SU-DHL-6 (cell line): ENCODE data around the gene SMIM5.

Experiments
- CTCF ChIP-seq: fragments of 200-600 bp; sonication (generic); IDR thresholded peaks from one replicate; pipeline ENCODE4 v1.5.1; 2017; ENCODE audit warnings: antibody characterized with exemption, mild to moderate bottlenecking, low read length, moderate library complexity; ENCODE audit not compliant: insufficient read depth, poor library complexity, severe bottlenecking
- EZH2phosphoT487 ChIP-seq: fragments of 200-600 bp; sonication (generic), shearing (Covaris generic); conservative IDR thresholded peaks from 2 replicates; pipeline ENCODE4 v1.6.1; 2018; ENCODE audit warnings: mild to moderate bottlenecking, antibody characterized with exemption, low read length, moderate library complexity, mixed read lengths

DNA sequence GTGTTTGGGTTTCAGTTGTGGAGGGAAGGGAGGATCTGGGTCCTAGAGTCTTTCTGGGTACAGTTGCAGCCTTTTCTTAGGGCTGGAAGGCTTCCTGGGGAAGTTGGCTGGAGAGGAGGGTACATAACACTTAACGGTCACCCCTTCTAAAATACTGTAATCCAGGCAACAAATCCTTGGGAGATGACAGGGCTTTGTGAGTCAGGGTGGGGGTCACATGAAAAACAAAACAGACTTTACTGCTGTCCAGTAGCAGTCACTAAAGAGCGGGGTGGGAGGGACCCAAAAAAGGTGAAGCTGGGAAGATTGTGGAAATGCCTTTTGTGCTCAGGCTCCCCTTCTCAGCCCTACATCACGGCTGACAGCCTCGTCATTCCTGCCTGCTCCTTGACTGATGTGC, 40.3 kb downstream of the SMIM5 start:
- TF ChIP-seq CTCF (no peak), EZH2phosphoT487 (no peak)
